Activated naive CD4-positive, alpha-beta T cell treated with anti-CD3 and anti-CD28 coated beads, Interleukin-2, amount 10 ng/mL, durations not matched to agents 5 hours and 36 hours (primary cell): ENCODE measurements around the gene TRIM3. TPM values are rescaled to one million over a fixed set of nuclear protein-coding genes. Genes with fewer than 3 reads are reported as not detected.

Experiments
- total RNA-seq, 2 experiments: library from RNA; stranded (reverse); gene quantifications; one replicate each; pipeline ENCODE4 v1.2.3, GENCODE V29; 2021

Gene TRIM3
- 1 to 10 TPM; 7.5 to 9.3 TPM for total RNA-seq

DNA sequence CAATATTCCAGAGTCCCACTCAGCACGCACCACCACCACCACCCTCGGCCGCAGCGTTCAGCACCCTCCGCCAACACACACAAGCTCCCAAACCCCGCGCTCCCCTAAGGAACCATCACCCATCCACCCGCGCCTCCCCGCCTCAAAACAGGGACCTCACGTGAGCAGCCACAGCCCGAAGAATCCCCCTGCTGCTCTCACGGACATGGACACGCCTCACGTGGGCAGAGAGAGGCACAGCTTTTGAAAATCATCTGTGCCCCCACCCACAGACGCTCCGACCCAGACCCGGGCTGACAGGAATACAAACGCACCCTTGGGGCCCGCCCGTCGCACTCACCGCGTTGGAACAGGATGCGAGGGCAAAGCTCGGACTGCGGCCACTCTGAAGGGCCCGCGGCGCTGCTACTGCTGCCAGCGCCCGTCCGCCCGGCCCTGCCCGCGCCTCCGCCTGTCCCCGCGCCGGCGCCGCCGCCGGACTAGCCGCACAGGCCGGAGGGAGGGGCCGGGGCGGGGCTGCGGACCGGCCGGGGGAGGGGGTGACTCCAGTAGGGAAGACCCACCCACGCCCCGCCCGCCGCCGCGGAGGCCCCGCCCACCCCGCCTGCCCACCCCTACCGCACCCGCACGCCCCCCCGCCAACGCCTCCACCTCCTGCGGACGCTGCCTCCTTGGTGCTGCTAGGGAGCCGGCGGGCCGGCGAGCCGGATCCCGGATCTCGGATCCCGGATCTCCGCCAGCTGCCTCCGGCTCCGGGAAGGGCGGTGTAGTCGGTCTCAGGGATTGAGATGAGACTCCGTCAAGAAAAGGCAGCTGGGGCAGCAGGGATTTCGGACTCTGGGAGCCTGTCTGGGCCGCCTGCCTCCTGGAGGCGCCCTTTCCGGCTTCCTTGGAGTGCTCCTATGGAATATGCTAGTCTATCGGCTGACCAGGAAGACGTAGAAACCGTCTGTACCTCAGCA, at the start of gene TRIM3:
Gene TRIM3, minus strand, starts transcription at position 491 of the 962 bp plus-strand sequence. CDS start 8,246 bp downstream, outside the sequence.

DNA sequence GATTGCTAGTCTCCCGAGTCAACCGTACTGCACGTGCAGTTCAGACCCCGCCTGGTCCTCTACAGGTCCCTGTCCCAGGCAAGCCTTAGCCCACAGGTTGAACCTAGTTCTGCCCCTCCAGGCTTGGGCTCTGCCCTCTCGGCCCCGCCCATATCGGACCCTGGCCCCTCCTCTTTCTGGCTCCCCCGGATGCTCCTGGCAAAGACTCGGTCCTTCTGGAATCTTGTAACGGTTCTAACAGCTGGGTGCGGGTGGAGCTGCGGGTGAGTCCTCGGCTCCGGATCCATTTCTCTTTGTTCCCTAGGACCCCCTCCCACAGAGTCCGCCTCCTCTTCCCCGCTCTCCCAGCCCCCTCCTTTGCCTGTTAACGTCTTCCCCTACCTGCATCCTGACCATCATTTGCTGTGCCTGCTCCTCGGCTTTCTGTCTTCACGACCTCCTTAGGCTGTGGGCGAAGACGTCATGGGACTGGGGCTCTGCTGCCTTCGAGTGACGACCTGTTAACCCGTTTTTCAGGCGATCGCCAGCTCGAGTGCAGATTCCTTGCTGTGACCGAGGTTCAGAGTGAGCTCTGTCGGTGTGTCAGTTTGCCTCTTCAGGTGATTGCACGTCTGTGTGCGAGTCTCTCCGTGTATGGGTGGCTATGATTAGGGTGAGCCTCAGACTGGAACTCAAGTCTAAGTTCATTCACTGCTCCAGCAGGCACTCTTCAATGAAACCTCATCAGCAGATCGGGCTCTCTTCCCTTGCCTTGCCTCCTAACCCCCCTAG, 23.5 kb upstream of the TRIM3 start, which contains the start of gene DNHD1:
Gene DNHD1, plus strand, starts transcription at position 212 of the 771 bp plus-strand sequence. CDS start 936 bp downstream, outside the sequence.

DNA sequence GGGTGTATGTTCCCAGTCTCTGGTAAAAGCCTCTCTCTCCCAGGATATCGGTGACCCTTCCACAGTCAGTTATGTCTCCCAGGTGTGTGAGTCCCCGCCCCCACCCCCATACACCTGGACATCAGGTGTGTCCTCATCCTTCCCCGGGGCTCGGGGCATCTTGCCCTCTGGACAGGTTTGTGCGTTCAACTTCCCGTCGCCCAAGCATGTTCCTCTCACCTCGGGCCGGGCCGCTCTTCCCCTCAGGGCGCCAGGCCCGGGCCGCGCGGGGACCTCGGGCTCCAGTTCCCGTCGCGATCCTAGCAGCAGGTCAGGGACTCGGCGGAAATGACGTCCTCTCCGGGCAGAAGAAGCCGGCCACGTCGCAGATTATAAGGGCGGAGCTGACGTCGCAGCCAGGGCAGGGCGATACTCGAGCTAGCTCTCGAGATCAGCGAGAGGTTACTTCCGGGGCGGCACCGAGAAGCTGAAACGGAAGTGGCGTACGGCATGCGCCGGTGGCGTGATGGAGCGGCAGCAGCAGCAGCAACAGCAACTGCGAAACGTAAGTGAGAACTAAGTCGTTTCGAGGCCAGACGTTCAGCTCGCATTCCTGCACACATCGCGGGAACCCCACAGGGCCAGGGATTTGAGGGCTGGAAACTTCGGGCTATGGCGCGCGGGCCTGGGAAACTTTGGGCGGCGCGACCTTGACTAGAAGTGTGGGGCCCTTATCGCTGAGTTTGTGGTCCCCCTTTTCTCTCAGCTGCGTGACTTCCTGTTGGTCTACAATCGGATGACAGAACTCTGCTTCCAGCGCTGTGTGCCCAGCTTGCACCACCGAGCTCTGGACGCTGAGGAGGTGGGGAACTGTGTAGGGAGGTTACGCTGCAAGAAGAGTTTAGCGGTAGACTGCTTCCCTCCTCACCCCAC, 7.5 kb upstream of the TRIM3 start, which contains the start of the genes ARFIP2 and TIMM10B:
Gene ARFIP2, minus strand, starts transcription at position 320 of the 912 bp plus-strand sequence. CDS start 910 bp downstream, outside the sequence.
Gene TIMM10B, plus strand, starts transcription at position 490 of the 912 bp plus-strand sequence. Its CDS starts 16 bp downstream, at position 506.

DNA sequence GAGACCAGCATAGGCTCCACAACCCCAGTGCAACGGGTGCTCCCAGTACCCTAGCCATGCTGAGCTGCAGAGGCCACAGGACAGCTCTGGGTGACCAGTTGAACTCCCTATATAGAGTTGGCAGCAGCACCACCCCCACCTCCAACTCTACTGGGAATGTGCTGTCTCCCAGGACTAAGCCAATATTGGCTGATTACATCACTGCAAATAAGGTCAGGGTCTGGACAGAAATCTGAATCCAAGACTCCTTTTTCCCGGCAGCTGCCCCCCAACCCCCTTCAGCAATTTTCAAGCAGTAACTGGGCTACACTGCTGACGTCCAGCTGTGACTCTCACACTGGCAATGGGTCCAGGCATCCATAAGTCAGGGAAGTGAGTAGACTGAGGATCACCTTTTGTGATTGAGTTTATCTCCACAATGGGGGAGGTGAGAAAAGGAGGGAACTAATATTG, 32.8 kb downstream of the TRIM3 start, which contains the start of gene HPX:
Gene HPX, minus strand, starts transcription at position 82 of the 453 bp plus-strand sequence. Its CDS starts 24 bp downstream, at position 58.

DNA sequence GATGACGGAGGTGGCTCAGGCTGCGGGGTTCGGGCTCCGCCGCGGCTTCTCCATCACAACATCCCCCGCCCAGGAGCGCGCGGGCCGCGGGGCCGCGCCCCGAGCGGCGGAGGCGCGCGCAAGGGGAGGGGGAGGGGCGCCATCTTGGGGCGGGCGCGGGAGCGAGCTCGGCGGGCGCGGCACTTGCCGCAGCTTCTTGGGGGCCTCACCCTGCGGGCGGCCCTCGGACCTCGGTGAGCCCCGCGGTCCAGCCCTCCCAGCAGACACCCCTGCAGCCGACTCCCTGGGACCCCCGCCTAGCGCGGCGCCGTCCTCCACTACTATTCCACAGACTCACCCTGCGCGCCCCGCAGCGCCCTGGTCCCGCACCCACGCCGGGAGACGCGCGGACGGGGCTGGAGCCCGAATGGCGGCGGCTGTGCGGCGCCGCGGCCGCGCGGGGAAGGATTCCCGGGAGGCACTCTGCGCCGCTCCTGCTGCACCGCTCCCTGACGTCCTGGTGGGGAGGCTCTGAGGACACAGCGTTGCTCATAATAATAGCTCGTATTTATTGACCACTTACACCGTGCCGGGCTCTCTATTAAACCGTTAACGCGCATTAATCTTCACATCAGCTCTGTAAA, 54.6 kb downstream of the TRIM3 start, which contains the start of gene APBB1:
Gene APBB1, minus strand, starts transcription at position 86 of the 623 bp plus-strand sequence. CDS start 7,747 bp downstream, outside the sequence.

Other genes starting within 250 kb of the TRIM3 start
- 10 to 100 TPM; 24.1 to 24.3 TPM for gene FHIP1B, start 239.3 kb downstream of the TRIM3 start, total RNA-seq
- under 1 TPM in 1 of 2 experiments, not detected in 1; 0.22 TPM for gene CNGA4, start 234.9 kb downstream of the TRIM3 start, total RNA-seq
- not detected for gene CCKBR, start 214.1 kb downstream of the TRIM3 start, total RNA-seq
- gene CAVIN3, start 153.4 kb downstream of the TRIM3 start, total RNA-seq, result 1 to 10 TPM; 1.3 to 1.5 TPM
- 10 to 100 TPM; 50.0 to 50.1 TPM for gene SMPD1, start 83.5 kb downstream of the TRIM3 start, total RNA-seq
- 10 to 100 TPM; 63.5 to 66.8 TPM for gene APBB1, start 54.8 kb downstream of the TRIM3 start, total RNA-seq
- gene HPX, start 33.0 kb downstream of the TRIM3 start, total RNA-seq, result under 1 TPM in 1 of 2 experiments, not detected in 1; 0.39 TPM
- 10 to 100 TPM; 40.7 to 42.8 TPM for gene ARFIP2, start 7.4 kb upstream of the TRIM3 start, total RNA-seq
- 10 to 100 TPM; 40.9 to 42.2 TPM for gene TIMM10B, start 7.6 kb upstream of the TRIM3 start, total RNA-seq
- 10 to 100 TPM; 18.5 to 21.1 TPM for gene DNHD1, start 23.3 kb upstream of the TRIM3 start, total RNA-seq
- gene RRP8, start 129.7 kb upstream of the TRIM3 start, total RNA-seq, result 10 to 100 TPM; 27.1 to 32.8 TPM
- gene ILK, start 129.8 kb upstream of the TRIM3 start, total RNA-seq, result 100 to 1,000 TPM; 151 to 155 TPM
- 100 to 1,000 TPM; 143 to 148 TPM for gene TAF10, start 138.3 kb upstream of the TRIM3 start, total RNA-seq
- gene TPP1, start 145.5 kb upstream of the TRIM3 start, total RNA-seq, result 100 to 1,000 TPM in 1 of 2 experiments, 10 to 100 TPM in 1; 99.0 to 101 TPM
- gene DCHS1, start 181.9 kb upstream of the TRIM3 start, total RNA-seq, result under 1 TPM; 0.36 to 0.38 TPM
- gene MRPL17, start 209.4 kb upstream of the TRIM3 start, total RNA-seq, result 10 to 100 TPM; 36.1 to 38.8 TPM